ENCODE measurements around the gene MRTFA.

The MRTFA gene

DNA sequence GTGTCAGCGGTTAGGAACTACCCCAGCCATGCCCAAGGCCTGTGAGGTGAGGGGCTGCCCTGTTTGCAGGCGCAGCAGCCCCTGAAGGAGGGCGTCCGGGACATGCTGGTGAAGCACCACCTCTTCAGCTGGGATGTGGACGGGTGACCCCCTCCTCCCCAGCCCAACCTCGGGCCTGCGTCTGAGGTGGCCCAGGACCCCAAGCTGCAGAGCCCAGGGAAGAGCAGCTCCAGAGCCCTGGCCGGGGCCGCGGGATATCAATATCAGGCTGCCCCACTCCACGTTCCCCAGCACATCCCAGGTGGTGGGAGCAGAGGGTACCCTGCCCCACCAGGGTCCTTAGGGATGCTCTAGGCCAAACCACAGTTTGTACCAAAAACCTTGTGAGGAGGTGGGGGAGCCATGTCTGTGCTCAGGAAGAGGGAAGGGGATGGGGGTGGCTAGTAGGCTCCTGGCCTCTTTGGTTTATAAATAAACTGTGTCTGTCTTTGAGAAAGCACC is 226.9 kb downstream of the MRTFA start:
- Mint-ChIP-seq H3K4me1 (ENCODE audit: low read depth) (peaks cover 2% of the 10 kb centered on the region), H3K4me3 (no peak overlapping the region), H3K36me3 (ENCODE audit: low read depth) (peaks cover 41% of the 10 kb centered on the region), H3K27ac (no peak overlapping the region), H3K27me3 (ENCODE audit: low read depth) (no peaks in the 10 kb centered on the region), H3K9me3 (no peaks in the 10 kb centered on the region)
- DNase-seq (ENCODE audit: low spot score): no peak

DNA sequence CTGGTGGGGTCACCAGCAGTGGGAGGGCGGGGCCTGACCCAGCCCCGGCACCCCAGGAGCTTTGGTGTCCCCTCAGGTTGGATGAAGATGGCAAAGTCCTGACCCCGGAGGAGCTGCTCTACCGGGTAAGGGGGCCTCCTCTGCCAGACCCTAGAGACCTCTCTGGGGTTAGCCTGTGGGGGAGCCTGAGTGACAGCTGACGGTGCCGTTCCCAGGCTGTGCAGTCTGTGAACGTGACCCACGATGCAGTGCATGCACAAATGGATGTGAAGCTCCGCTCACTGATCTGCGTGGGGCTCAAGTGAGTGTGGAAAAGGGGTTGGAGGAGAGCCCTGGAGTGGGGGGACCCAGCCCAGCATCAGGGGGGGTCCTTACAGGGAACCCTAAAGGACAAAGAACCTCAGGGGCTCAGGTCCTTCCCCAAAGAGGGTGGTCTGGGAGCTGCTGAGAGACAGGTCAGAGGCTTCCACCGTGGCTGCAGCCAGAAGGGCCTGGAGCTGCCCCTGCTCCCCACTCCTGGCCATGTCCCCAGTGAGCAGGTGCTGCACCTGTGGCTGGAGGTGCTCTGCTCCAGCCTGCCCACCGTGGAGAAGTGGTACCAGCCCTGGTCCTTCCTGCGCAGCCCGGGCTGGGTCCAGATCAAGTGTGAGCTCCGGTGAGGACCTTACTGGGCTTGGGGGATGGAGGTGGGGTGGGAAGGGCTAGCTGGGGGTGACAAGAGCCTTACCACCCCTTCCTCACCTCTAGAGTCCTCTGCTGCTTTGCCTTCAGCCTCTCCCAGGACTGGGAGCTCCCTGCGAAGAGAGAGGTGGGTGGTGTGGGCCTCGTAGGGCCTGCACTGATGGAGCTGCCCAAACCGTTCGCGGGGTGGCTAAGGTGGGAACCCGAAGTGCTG is 227.6 kb downstream of the MRTFA start:
- H3K36me3 Mint-ChIP-seq (ENCODE audit: low read depth): peaks cover 43% of the 10 kb centered on the region
- H3K27ac Mint-ChIP-seq: no peak overlapping the region
- H3K27me3 Mint-ChIP-seq (ENCODE audit: low read depth): no peaks in the 10 kb centered on the region
- no peak overlapping the region for H3K4me3 Mint-ChIP-seq
- no peak for DNase-seq (ENCODE audit: low spot score)
- H3K4me1 Mint-ChIP-seq (ENCODE audit: low read depth): peaks cover 2% of the 10 kb centered on the region
- no peaks in the 10 kb centered on the region for H3K9me3 Mint-ChIP-seq

GRCh38 chr22:40407831-40408717 is 228.4 kb downstream of the MRTFA start:
- no peaks in the 10 kb centered on the region for H3K27me3 Mint-ChIP-seq (ENCODE audit: low read depth)

GRCh38 chr22:40407021-40407761 is 229.3 kb downstream of the MRTFA start:
- H3K9me3 Mint-ChIP-seq: no peaks in the 10 kb centered on the region
- no peak for DNase-seq (ENCODE audit: low spot score)
- H3K27me3 Mint-ChIP-seq (ENCODE audit: low read depth): no peaks in the 10 kb centered on the region
- H3K36me3 Mint-ChIP-seq (ENCODE audit: low read depth): peaks cover 49% of the 10 kb centered on the region
- H3K4me1 Mint-ChIP-seq (ENCODE audit: low read depth): peaks cover 13% of the 10 kb centered on the region
- no peak overlapping the region for H3K27ac Mint-ChIP-seq
- no peak overlapping the region for H3K4me3 Mint-ChIP-seq

More at GRCh38 chr22:40407831-40408717, 228.4 kb downstream of the MRTFA start:
- Mint-ChIP-seq H3K27ac (no peak overlapping the region), H3K4me1 (ENCODE audit: low read depth) (peaks cover 7% of the 10 kb centered on the region), H3K4me3 (no peak overlapping the region), H3K9me3 (no peaks in the 10 kb centered on the region), H3K36me3 (ENCODE audit: low read depth) (peaks cover 46% of the 10 kb centered on the region)
- DNase-seq (ENCODE audit: low spot score): no peak

- H3K4me3 Mint-ChIP-seq: no peak overlapping the region
- no peak overlapping the region for H3K27ac Mint-ChIP-seq
- H3K36me3 Mint-ChIP-seq (ENCODE audit: low read depth): peaks cover 52% of the 10 kb centered on the region
- no peak for DNase-seq (ENCODE audit: low spot score)
- no peaks in the 10 kb centered on the region for H3K27me3 Mint-ChIP-seq (ENCODE audit: low read depth)
- H3K4me1 Mint-ChIP-seq (ENCODE audit: low read depth): peaks cover 22% of the 10 kb centered on the region
- H3K9me3 Mint-ChIP-seq: no peaks in the 10 kb centered on the region
These were observed 230.2 kb downstream of the MRTFA start for GRCh38 chr22:40406063-40406890.

DNA sequence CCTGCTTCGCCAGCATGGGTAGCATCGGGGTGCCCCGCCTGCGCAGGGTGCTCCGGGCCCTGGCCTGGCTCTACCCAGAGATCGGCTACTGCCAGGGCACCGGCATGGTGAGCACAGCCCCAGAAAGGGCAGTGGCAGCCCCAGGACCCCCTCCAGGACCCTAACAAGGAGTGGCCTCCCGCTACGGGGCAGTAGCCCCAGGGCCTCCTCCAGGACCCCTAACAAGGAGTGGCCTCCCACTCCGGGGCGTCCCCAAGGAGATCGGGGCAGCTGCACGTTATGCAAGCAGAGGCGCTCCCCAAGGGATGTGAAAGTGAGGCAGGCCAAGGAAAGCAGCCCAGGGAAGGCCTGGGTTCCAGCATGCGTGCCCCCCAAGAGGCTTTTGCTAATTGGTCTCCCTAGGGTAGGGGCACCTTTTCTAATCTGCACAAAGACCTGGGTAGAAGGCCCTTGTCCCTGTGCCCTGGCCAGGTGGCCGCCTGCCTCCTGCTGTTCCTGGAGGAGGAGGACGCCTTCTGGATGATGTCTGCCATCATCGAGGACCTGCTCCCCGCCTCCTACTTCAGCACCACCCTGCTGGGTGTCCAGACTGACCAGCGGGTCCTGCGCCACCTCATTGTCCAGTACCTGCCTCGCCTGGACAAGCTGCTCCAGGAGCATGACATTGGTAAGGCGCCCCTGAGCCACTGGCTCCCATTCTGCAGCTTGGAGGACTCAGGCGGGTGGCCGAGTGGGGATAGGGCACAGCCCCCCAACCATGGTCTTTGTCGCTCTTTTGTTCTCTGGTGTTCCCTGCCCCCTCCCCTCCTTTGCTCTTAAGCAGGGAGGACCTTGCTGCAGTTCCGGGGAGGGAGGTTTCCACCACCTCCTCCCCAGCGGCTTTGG is 231.1 kb downstream of the MRTFA start:
- peaks cover 51% of the 10 kb centered on the region for H3K36me3 Mint-ChIP-seq (ENCODE audit: low read depth)
- H3K4me1 Mint-ChIP-seq (ENCODE audit: low read depth): peaks cover 30% of the 10 kb centered on the region
- H3K27ac Mint-ChIP-seq: no peak overlapping the region
- no peaks in the 10 kb centered on the region for H3K9me3 Mint-ChIP-seq
- H3K4me3 Mint-ChIP-seq: no peak overlapping the region
- DNase-seq (ENCODE audit: low spot score): no peak
- H3K27me3 Mint-ChIP-seq (ENCODE audit: low read depth): no peaks in the 10 kb centered on the region

DNA sequence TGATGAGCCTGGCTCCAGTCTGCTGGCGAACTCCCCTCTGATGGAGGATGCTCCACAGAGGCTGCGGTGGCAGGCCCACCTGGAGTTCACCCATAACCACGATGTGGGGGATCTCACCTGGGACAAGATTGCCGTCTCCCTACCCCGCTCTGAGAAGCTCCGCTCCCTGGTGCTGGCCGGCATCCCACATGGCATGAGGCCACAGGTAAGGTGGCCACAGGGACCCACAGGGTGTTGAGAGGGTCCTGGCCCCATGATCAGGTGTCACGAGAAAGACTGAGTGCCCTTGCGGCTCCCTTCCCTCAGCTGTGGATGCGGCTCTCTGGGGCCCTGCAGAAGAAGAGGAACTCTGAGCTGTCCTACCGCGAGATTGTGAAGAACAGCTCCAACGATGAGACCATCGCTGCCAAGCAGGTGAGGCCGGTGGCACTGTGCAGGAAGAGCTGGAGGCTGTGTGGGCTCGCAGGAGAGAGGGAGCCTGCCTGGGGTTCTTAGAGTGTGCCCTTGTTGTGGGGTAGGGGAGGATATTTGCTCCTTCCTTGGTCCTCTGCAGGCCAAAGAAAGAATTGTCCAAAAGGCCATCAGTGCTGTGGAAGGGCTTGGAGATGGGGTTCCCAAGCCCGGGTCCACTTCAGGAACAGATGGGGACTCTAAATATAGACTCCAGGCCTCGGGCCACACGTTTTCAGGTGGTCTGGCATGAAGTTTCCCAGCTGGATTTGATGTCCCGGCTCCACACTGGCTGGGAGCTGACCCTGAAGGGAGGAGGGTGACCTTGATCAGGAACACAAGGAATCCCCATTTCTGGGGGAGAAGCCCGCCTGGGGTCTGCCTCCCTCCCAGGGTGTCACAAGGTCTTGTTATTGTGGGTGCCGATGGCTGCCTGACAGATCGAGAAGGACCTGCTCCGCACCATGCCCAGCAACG is 232.0 kb downstream of the MRTFA start:
- H3K27me3 Mint-ChIP-seq (ENCODE audit: low read depth): no peaks in the 10 kb centered on the region
- DNase-seq (ENCODE audit: low spot score): no peak
- H3K4me3 Mint-ChIP-seq: no peak overlapping the region
- peaks cover 39% of the 10 kb centered on the region for H3K4me1 Mint-ChIP-seq (ENCODE audit: low read depth)
- no peak overlapping the region for H3K27ac Mint-ChIP-seq
- H3K9me3 Mint-ChIP-seq: no peaks in the 10 kb centered on the region
- H3K36me3 Mint-ChIP-seq (ENCODE audit: low read depth): peaks cover 52% of the 10 kb centered on the region

- Mint-ChIP-seq H3K4me1 (ENCODE audit: low read depth) (peaks cover 42% of the 10 kb centered on the region), H3K36me3 (ENCODE audit: low read depth) (peaks cover 51% of the 10 kb centered on the region), H3K9me3 (no peaks in the 10 kb centered on the region), H3K27ac (peak overlapping the region; percentile 58), H3K4me3 (peak overlapping the region; percentile 28), H3K27me3 (ENCODE audit: low read depth) (no peaks in the 10 kb centered on the region)
- DNase-seq (ENCODE audit: low spot score): no peak
These were observed 232.9 kb downstream of the MRTFA start for GRCh38 chr22:40403651-40404050.

GRCh38 chr22:40403141-40403540 is 233.4 kb downstream of the MRTFA start:
- H3K4me3 Mint-ChIP-seq: no peak overlapping the region
- H3K36me3 Mint-ChIP-seq (ENCODE audit: low read depth): peaks cover 47% of the 10 kb centered on the region
- H3K9me3 Mint-ChIP-seq: no peaks in the 10 kb centered on the region
- H3K27me3 Mint-ChIP-seq (ENCODE audit: low read depth): no peaks in the 10 kb centered on the region
- no peak for DNase-seq (ENCODE audit: low spot score)
- H3K27ac Mint-ChIP-seq: no peak overlapping the region
- H3K4me1 Mint-ChIP-seq (ENCODE audit: low read depth): peaks cover 42% of the 10 kb centered on the region

GRCh38 chr22:40401981-40402406 is 234.5 kb downstream of the MRTFA start:
- Mint-ChIP-seq H3K9me3 (no peaks in the 10 kb centered on the region), H3K4me1 (ENCODE audit: low read depth) (peaks cover 48% of the 10 kb centered on the region), H3K27ac (peak overlapping the region; percentile 82), H3K36me3 (ENCODE audit: low read depth) (peaks cover 49% of the 10 kb centered on the region), H3K4me3 (peak overlapping the region; percentile 78), H3K27me3 (ENCODE audit: low read depth) (no peaks in the 10 kb centered on the region)
- peak; percentile 18 for DNase-seq (ENCODE audit: low spot score)

DNA sequence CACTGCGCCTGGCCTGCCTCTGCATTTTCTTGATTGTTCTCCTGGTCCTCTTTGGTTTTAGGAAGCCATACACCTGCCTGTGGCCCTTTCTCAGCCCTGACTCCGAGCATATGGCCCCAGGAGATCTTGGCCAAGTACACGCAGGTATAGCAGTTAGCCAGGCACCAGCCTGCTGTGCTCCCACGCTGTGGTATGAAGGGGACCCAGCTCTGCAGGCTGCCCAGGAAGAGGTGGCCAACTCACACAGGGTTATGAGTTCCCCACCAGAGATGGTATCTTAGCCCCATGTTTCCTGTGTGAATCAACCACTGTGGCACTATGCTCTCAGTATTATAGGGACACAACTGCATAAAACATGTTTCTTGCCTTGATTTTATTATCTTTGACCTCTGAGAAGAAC is 235.0 kb downstream of the MRTFA start:
- H3K27me3 Mint-ChIP-seq (ENCODE audit: low read depth): no peaks in the 10 kb centered on the region
- peaks cover 53% of the 10 kb centered on the region for H3K36me3 Mint-ChIP-seq (ENCODE audit: low read depth)
- peak overlapping the region; percentile 78 for H3K4me3 Mint-ChIP-seq
- peak; percentile 77 for DNase-seq (ENCODE audit: low spot score)
- no peaks in the 10 kb centered on the region for H3K9me3 Mint-ChIP-seq
- H3K4me1 Mint-ChIP-seq (ENCODE audit: low read depth): peaks cover 51% of the 10 kb centered on the region
- peak overlapping the region; percentile 82 for H3K27ac Mint-ChIP-seq

All from T-helper 2 cell treated with Interferon-gamma antibody and Interleukin-4, amounts not matched to agents 5 μg/mL and 100 μg/mL, for 36 hours (primary cell).